Panc1 (cell line): ENCODE results near the gene CRISP1.

Experiments
- CTCF ChIP-seq: fragments of 450-650 bp; IDR thresholded peaks from 2 replicates; pipeline ENCODE4 v1.5.1; 2017; ENCODE audit warnings: mild to moderate bottlenecking
- POLR2AphosphoS5 ChIP-seq: IDR thresholded peaks from 2 replicates; pipeline ENCODE4 v1.6.1; 2012; ENCODE audit warnings: mild to moderate bottlenecking, low read depth, low read length, moderate library complexity
- REST ChIP-seq, 2 experiments: IDR thresholded peaks; 2 replicates each; pipeline ENCODE4 v1.6.1; 2011 to 2012; ENCODE audit warnings: low read depth in 2 of 2, control low read depth in 1 of 2, low read length in 1 of 2, mild to moderate bottlenecking in 1 of 2, moderate library complexity in 1 of 2; ENCODE audit not compliant: insufficient read depth in 1 of 2
- SIN3A ChIP-seq: IDR thresholded peaks from 2 replicates; pipeline ENCODE4 v1.6.1; 2012; ENCODE audit warnings: low read depth, mild to moderate bottlenecking, low read length, moderate library complexity, borderline replicate concordance; ENCODE audit not compliant: insufficient read depth
- TCF7L2 ChIP-seq: IDR thresholded peaks from 2 replicates; pipeline ENCODE4 v1.6.1; 2011; ENCODE audit warnings: mild to moderate bottlenecking, low read depth, low read length, inconsistent platforms

GRCh38 chr6:49888742-49889431, 22.6 kb upstream of the CRISP1 start:
- no peak for TF ChIP-seq SIN3A
- TF ChIP-seq CTCF, result no peak
- TF ChIP-seq REST (IDR thresholded peaks at IDR 0.05; ENCODE audit: insufficient read depth in 1 of 2, low read depth in 2 of 2, low read length in 1 of 2), result no peak
- no peak for TF ChIP-seq POLR2AphosphoS5
- TF ChIP-seq TCF7L2, result no peak
